Gastroesophageal sphincter (tissue), 4 donors: Measurements from ENCODE around the gene TACR1. TPM values are rescaled to one million over a fixed set of nuclear protein-coding genes. Genes with fewer than 3 reads are reported as not detected.
"Not testable (repeated sequence)": the region's sequence is repeated elsewhere in the genome, so short reads cannot be mapped to it uniquely, and the experiment has no call there.

ENCODE experiments used
- ATAC-seq: fragments of 150-250 bp; one replicate; pipeline ENCODE4 v1.9.1; 2016; ENCODE audit warnings: mild to moderate bottlenecking, moderate library complexity
- H3K27ac ChIP-seq, 4 donors: fragments of 200-600 bp; sonication (generic) in 3 of 4; 1 replicate in 3 of 4; 2 replicates in 1 of 4; pipeline ENCODE4 v1.5.1; 2016 to 2019
- H3K27me3 ChIP-seq: fragments of 200-600 bp; sonication (generic); one replicate; pipeline ENCODE4 v1.5.1; 2019
- H3K36me3 ChIP-seq, 2 donors: fragments of 200-600 bp; sonication (generic); one replicate each; pipeline ENCODE4 v1.5.1; 2019; ENCODE audit warnings: control low read depth in 1 of 2
- H3K4me1 ChIP-seq, 3 donors: fragments of 200-600 bp; sonication (generic); 1 replicate in 2 of 3; 2 replicates in 1 of 3; pipeline ENCODE4 v1.5.1; 2016 to 2019; ENCODE audit warnings: control low read depth in 2 of 3
- H3K4me3 ChIP-seq, 2 donors: fragments of 200-600 bp; sonication (generic); one replicate each; pipeline ENCODE4 v1.5.1; 2019; ENCODE audit warnings: mild to moderate bottlenecking in 1 of 2, moderate library complexity in 1 of 2
- H3K9me3 ChIP-seq, 3 donors: fragments of 200-600 bp; sonication (generic); one replicate each; pipeline ENCODE4 v1.5.1; 2017 to 2019; ENCODE audit warnings: control low read depth in 2 of 3
- CTCF ChIP-seq, 4 experiments: fragments of 200-600 bp in 2 of 4; fragments of 450-650 bp in 2 of 4; sonication (generic) in 1 of 4; IDR thresholded peaks; one replicate each; pipeline ENCODE4 v1.5.1; 2017 to 2019; ENCODE audit warnings: antibody characterized with exemption in 4 of 4, mild to moderate bottlenecking in 2 of 4, moderate library complexity in 2 of 4
- EP300 ChIP-seq: sonication (generic); formaldehyde crosslinking; IDR thresholded peaks from one replicate; pipeline ENCODE4 v1.6.1; 2017; ENCODE audit warnings: antibody characterized with exemption, mild to moderate bottlenecking
- POLR2A ChIP-seq, 2 donors: fragments of 450-650 bp; IDR thresholded peaks; one replicate each; pipeline ENCODE4 v1.6.1; 2017; ENCODE audit warnings: antibody characterized with exemption in 2 of 2, mild to moderate bottlenecking in 2 of 2, moderate library complexity in 1 of 2
- POLR2AphosphoS5 ChIP-seq: sonication (generic); formaldehyde crosslinking; IDR thresholded peaks from one replicate; pipeline ENCODE4 v1.6.1; 2017; ENCODE audit warnings: antibody characterized with exemption
- WGBS, 2 donors: methylation state at CpG; one replicate each; pipeline ENCODE4 v1.1.5; 2018; ENCODE audit warnings: low coverage in 1 of 2; 5-methylcytosine and 5-hydroxymethylcytosine counted together
- total RNA-seq, 4 donors: library from RNA; depleted of rRNA; stranded (reverse); fragments of >200 nt; gene quantifications; one replicate each; pipeline ENCODE4 v1.1.0, GENCODE V29; 2016

The TACR1 gene
- total RNA-seq, 4 donors from 2014 or later, result 2.0 to 4.2 (median 2.9) TPM

- H3K4me3 ChIP-seq, result no peak overlapping the region
- ATAC-seq, result no peak
Observed at GRCh38 chr2:75064691-75065396, 134.5 kb downstream of the TACR1 start.

GRCh38 chr2:75063906-75064305 is 135.4 kb downstream of the TACR1 start:
- Histone ChIP-seq H3K4me3 (no peak overlapping the region), H3K27me3 (no peaks in the 10 kb centered on the region), H3K9me3 (no peaks in the 10 kb centered on the region), H3K36me3 (no peaks in the 10 kb centered on the region), H3K4me1 (no peaks in the 10 kb centered on the region), H3K27ac (no peak overlapping the region)
- WGBS, 2 donors, result 40% methylated on average over 1 of the region's 1 CpG; no CpG with 5 or more reads in 1 of the 2 donors
- TF ChIP-seq CTCF (IDR thresholded peaks at IDR 0.05), result no peak
- no peak for TF ChIP-seq POLR2A (IDR thresholded peaks at IDR 0.05)
- no peak for TF ChIP-seq POLR2AphosphoS5
- TF ChIP-seq EP300, result no peak
- no peak for ATAC-seq

More at GRCh38 chr2:75064691-75065396, 134.5 kb downstream of the TACR1 start:
- no peak overlapping the region for H3K27ac ChIP-seq
- H3K9me3 ChIP-seq, result no peaks in the 10 kb centered on the region
- no peak for TF ChIP-seq POLR2AphosphoS5
- peak; percentile 26 to 62 (median 30) for TF ChIP-seq CTCF (IDR thresholded peaks at IDR 0.05)
- no peak for TF ChIP-seq POLR2A (IDR thresholded peaks at IDR 0.05)
- no peak for TF ChIP-seq EP300
- no peaks in the 10 kb centered on the region for H3K27me3 ChIP-seq
- WGBS, 2 donors, result 66% methylated on average over 6 to 8 of the region's 8 CpGs
- no peaks in the 10 kb centered on the region for H3K4me1 ChIP-seq
- H3K36me3 ChIP-seq, result no peaks in the 10 kb centered on the region

- WGBS, 2 donors, result 89 to 100% methylated on average over 1 of the region's 1 CpG
- TF ChIP-seq POLR2AphosphoS5 (no peak), EP300 (no peak), POLR2A (IDR thresholded peaks at IDR 0.05) (no peak), CTCF (IDR thresholded peaks at IDR 0.05) (no peak)
- no peaks in the 10 kb centered on the region for H3K9me3 ChIP-seq
- H3K27me3 ChIP-seq, result no peaks in the 10 kb centered on the region
- no peak for ATAC-seq
- no peaks in the 10 kb centered on the region for H3K36me3 ChIP-seq
- H3K4me3 ChIP-seq, result no peak overlapping the region
- no peaks in the 10 kb centered on the region for H3K4me1 ChIP-seq
- H3K27ac ChIP-seq, result no peak overlapping the region
Observed at GRCh38 chr2:75058427-75058826, 140.9 kb downstream of the TACR1 start.

GRCh38 chr2:75057150-75057549 is 142.2 kb downstream of the TACR1 start:
- ATAC-seq, H3K27me3 ChIP-seq, H3K4me3 ChIP-seq, H3K27ac ChIP-seq, H3K4me1 ChIP-seq, H3K9me3 ChIP-seq, H3K36me3 ChIP-seq: not testable (repeated sequence)
- 80 to 90% methylated on average over 2 to 5 of the region's 5 CpGs for WGBS, 2 donors

DNA sequence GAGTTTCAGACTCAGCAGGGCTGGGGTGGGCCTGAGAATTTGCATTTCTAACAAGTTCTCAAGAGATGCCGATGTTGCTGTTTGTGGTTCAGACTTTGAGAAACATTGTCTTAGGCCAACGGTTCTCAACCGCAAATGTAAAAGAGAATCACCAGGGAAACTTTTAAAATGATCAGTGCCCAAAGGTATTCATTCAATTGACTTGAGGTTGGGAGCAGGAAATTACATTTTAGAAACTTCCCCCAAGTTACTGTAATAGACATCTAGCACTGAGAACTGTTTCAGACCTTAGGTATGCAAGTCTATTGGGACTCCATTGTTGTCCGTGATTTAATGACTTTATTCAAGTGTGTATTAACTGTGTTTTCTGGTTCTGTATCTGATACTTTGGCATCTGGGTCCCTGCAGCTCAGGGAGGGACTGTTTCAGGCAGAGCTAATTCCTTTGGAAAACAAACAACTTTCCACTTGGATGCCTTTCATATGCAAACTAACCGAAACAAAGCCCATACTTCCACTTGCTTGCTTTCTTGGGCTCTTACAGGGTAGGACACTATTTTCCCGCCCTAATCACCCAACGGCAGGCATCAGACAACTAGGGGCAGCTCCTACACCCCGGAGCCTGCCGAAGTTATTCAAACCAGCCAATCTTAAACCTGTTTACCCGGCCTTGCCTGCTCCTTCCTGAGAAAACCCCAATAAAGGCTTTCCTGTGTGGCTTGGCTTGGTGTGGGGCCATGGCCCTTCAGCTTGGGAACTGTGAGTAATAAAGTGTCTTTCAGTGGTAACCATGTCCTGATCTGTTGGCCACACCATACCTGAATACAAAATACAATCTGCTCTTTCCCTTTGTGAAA is 143.3 kb downstream of the TACR1 start:
- Histone ChIP-seq H3K27me3 (no peaks in the 10 kb centered on the region), H3K4me1 (no peaks in the 10 kb centered on the region), H3K36me3 (no peaks in the 10 kb centered on the region), H3K4me3 (no peak overlapping the region), H3K27ac (peak overlapping the region in 1 of 4 donors; percentile 70), H3K9me3 (no peaks in the 10 kb centered on the region)
- ATAC-seq, result peak; percentile 51
- TF ChIP-seq POLR2A (IDR thresholded peaks at IDR 0.05), result no peak
- 51 to 75% methylated on average over 4 to 10 of the region's 10 CpGs for WGBS, 2 donors
